Psoas muscle (tissue), 8 donors: ENCODE data around the gene SEC14L2. TPM values are rescaled to one million over a fixed set of nuclear protein-coding genes. Genes with fewer than 3 reads are reported as not detected.

Source experiments
- ATAC-seq, 4 donors: fragments of 200-7000 bp; cut with Tn5 transposase; one replicate each; pipeline ENCODE4 v1.9.1; 2020; ENCODE audit warnings: moderate library complexity in 3 of 4, mild to moderate bottlenecking in 2 of 4
- DNase-seq, 2 donors: peaks; one replicate each; pipeline ENCODE4 v3.0.0-alpha.2; 2020
- H3K27ac ChIP-seq: fragments of 200-600 bp; one replicate; pipeline ENCODE4 v1.8.0; 2022
- H3K27me3 ChIP-seq, 3 donors: fragments of 200-600 bp in 1 of 3; one replicate each; pipeline versions ENCODE4 v1.6.1 to v1.8.0; 2013 to 2022; ENCODE audit warnings: low read length in 2 of 3, mild to moderate bottlenecking in 2 of 3, moderate library complexity in 1 of 3; ENCODE audit not compliant: insufficient read depth in 3 of 3
- H3K36me3 ChIP-seq, 2 donors: fragments of 200-600 bp in 1 of 2; one replicate each; pipeline versions ENCODE4 v1.6.1 to v1.8.0; 2013 to 2022; ENCODE audit warnings: low read depth in 1 of 2, mild to moderate bottlenecking in 1 of 2, moderate library complexity in 1 of 2; ENCODE audit not compliant: insufficient read depth in 1 of 2
- H3K4me1 ChIP-seq: fragments of 200-600 bp; one replicate; pipeline ENCODE4 v1.8.0; 2022
- H3K4me3 ChIP-seq: fragments of 200-600 bp; one replicate; pipeline ENCODE4 v1.8.0; 2022; ENCODE audit warnings: mild to moderate bottlenecking
- H3K9me3 ChIP-seq: fragments of 200-600 bp; one replicate; pipeline ENCODE4 v1.8.0; 2022
- CTCF ChIP-seq: fragments of 200-600 bp; IDR thresholded peaks from one replicate; pipeline ENCODE4 v1.8.0; 2022; ENCODE audit warnings: antibody characterized with exemption
- WGBS, 3 donors: extraction: QIAGEN DNeasy Blood & Tissue Kit; methylation state at CpG; one replicate each; pipeline versions ENCODE4 v1.1.6 to v1.1.7; 2013; 5-methylcytosine and 5-hydroxymethylcytosine counted together
- intact Hi-C, 2 donors: fragments of 100-400 bp; cut with DNase I; formaldehyde crosslinking; loops; one replicate each; pipeline versions ENCODE4 v1.11.0 to v1.14.2; 2022
- polyA plus RNA-seq, 3 donors: library from polyadenylated mRNA; stranded (reverse); fragments of 200-250 nt; gene quantifications; one replicate each; pipeline ENCODE4 v1.2.3, GENCODE V29; 2013
- total RNA-seq, 4 donors: library from RNA; stranded (reverse); fragmentation: NEBNext Ultra II Directional in 2 of 4; extraction: Animal tissue kit (Norgen Biotek cat#: 25700) in 2 of 4; gene quantifications; one replicate each; pipeline versions ENCODE4 v1.2.1 to v1.2.4, GENCODE V29; 2021 to 2023
- donor health status: healthy with polysubstance abuse.
- donor health status: DM: no; HTN: no; CAD: no; lungs with moderate emphysema.
- donor health status: Bipolar disorder and iron deficiency.
- donor health status: healthy.
- donor health status: DM: yes; HTN: yes; CAD: no.
- donor health status: DM: no; HTN: no; CAD: no.
- donor health status: DM: no; HTN: no; CAD: no.
- donor health status: DM: yes; HTN: yes; CAD: no.

SEC14L2 gene
- total and polyA plus RNA-seq, 7 donors = 0.38 to 75.0 (median 1.9) TPM

- peaks cover 3 to 76% of the 10 kb centered on the region in 2 donors for H3K36me3 ChIP-seq
- no peak for TF ChIP-seq CTCF
- 80 to 86% (median 83%) methylated on average over 3 of the region's 3 CpGs for WGBS, 3 donors
- peaks cover 30% of the 10 kb centered on the region for H3K4me1 ChIP-seq
- H3K4me3 ChIP-seq = no peak overlapping the region
- ATAC-seq = no peak
- no peak overlapping the region for H3K27ac ChIP-seq
- intact Hi-C loops = loop anchor here in 1 of 2 donors (10.0 kb wide), 1 partner anchor 74 kb away; the partner anchor contains the start of gene MTFP1
- no peaks in the 10 kb centered on the region for H3K9me3 ChIP-seq
- no peak for DNase-seq
- no peaks in the 10 kb centered on the region for H3K27me3 ChIP-seq
Measured at GRCh38 chr22:30351226-30351625, 45.6 kb upstream of the SEC14L2 start.

- no peak for TF ChIP-seq CTCF
- intact Hi-C loops = loop anchor here in 1 of 2 donors (10.0 kb wide), 1 partner anchor 70 kb away; the partner anchor contains the start of gene MTFP1
- 59 to 65% (median 63%) methylated on average over 5 of the region's 5 CpGs for WGBS, 3 donors
- DNase-seq (no peak), ATAC-seq (no peak)
- peaks cover 25% of the 10 kb centered on the region for H3K4me1 ChIP-seq
- H3K27ac ChIP-seq = no peak overlapping the region
- H3K36me3 ChIP-seq = peaks cover 3 to 42% of the 10 kb centered on the region in 2 donors
- no peaks in the 10 kb centered on the region for H3K27me3 ChIP-seq
- H3K9me3 ChIP-seq = no peaks in the 10 kb centered on the region
- H3K4me3 ChIP-seq = peak overlapping the region; percentile 83
Measured at GRCh38 chr22:30354644-30355043, 42.2 kb upstream of the SEC14L2 start.

GRCh38 chr22:30356449-30357235 is 40.2 kb upstream of the SEC14L2 start, which contains the start of the genes CCDC157 and SF3A1:
Gene CCDC157 (plus strand): TSS chr22:30357007. CDS start chr22:30366001, 8,994 bp downstream.
Gene SF3A1 (minus strand): TSS chr22:30356894. CDS start chr22:30356792, 102 bp downstream.
- TF ChIP-seq CTCF = no peak
- peak; percentile 89 to 94 for DNase-seq
- peak within 1 kb of the TSS; percentile 83 for H3K4me3 ChIP-seq
- H3K27ac ChIP-seq = peak within 1 kb of the TSS; percentile 98
- H3K4me1 ChIP-seq = peaks cover 25% of the 10 kb centered on the region
- H3K9me3 ChIP-seq = no peaks in the 10 kb centered on the region
- no peaks in the 10 kb centered on the region for H3K27me3 ChIP-seq
- 0 to 1% (median 0%) methylated on average over 64 to 91 of the region's 91 CpGs for WGBS, 3 donors
- peak; percentile 98 to 99 (median 98) for ATAC-seq
- H3K36me3 ChIP-seq = peaks cover 3 to 22% of the 10 kb centered on the region in 2 donors
- intact Hi-C loops = loop anchor here in 1 of 2 donors (1.0 to 10.0 kb wide), 2 partner anchors 68 kb away; partner anchors contain the start of gene MTFP1

GRCh38 chr22:30357236-30357570 is 39.6 kb upstream of the SEC14L2 start:
- Histone ChIP-seq H3K9me3 (no peaks in the 10 kb centered on the region), H3K4me1 (peaks cover 25% of the 10 kb centered on the region), H3K4me3 (peak overlapping the region; percentile 83), H3K27ac (peak overlapping the region; percentile 98), H3K36me3 (peaks cover 3 to 16% of the 10 kb centered on the region in 2 donors), H3K27me3 (no peaks in the 10 kb centered on the region)
- 2 to 13% (median 3%) methylated on average over 9 of the region's 9 CpGs for WGBS, 3 donors
- intact Hi-C loops = loop anchor here in 1 of 2 donors (10.0 kb wide), 1 partner anchor 68 kb away; the partner anchor contains the start of gene MTFP1
- DNase-seq (no peak), ATAC-seq (no peak)
- TF ChIP-seq CTCF = no peak
